Adipocyte (in vitro differentiated cells): ENCODE data around the gene IL18.

Source experiments
- DNase-seq: peaks from one replicate; pipeline ENCODE4 v3.0.0-alpha.2; 2015; ENCODE audit warnings: low read depth
- H3K27me3 ChIP-seq: replicated peaks from 2 replicates; pipeline ENCODE4 v1.7.0; 2013; ENCODE audit warnings: mild to moderate bottlenecking, low read length, moderate library complexity; ENCODE audit not compliant: control insufficient read depth, insufficient read depth
- H3K36me3 ChIP-seq: 2 replicates; pipeline ENCODE4 v1.7.0; 2013; ENCODE audit warnings: low read length, mild to moderate bottlenecking, moderate library complexity; ENCODE audit not compliant: control insufficient read depth, insufficient read depth, severe bottlenecking
- H3K4me1 ChIP-seq: 2 replicates; pipeline ENCODE4 v1.7.0; 2013; ENCODE audit warnings: mild to moderate bottlenecking, low read length, moderate library complexity; ENCODE audit not compliant: control insufficient read depth, insufficient read depth
- H3K4me3 ChIP-seq: 2 replicates; pipeline ENCODE4 v1.7.0; 2013; ENCODE audit warnings: mild to moderate bottlenecking, low read length, moderate library complexity
- H3K9ac ChIP-seq: 2 replicates; pipeline ENCODE4 v1.7.0; 2013; ENCODE audit warnings: mild to moderate bottlenecking, low read length, moderate library complexity
- H3K9me3 ChIP-seq: 2 replicates; pipeline ENCODE4 v1.7.0; 2013; ENCODE audit warnings: mild to moderate bottlenecking, low read length, moderate library complexity; ENCODE audit not compliant: control insufficient read depth

Gene IL18

GRCh38 chr11:112156153-112156955 lies 7.5 kb downstream of the IL18 start:
- Histone ChIP-seq H3K27me3 (no peaks in the 10 kb centered on the region), H3K4me1 (peaks cover 21% of the 10 kb centered on the region), H3K36me3 (no peaks in the 10 kb centered on the region), H3K9ac (no peak overlapping the region), H3K9me3 (no peaks in the 10 kb centered on the region), H3K4me3 (no peak overlapping the region)
- DNase-seq: peak; percentile 6

- Histone ChIP-seq H3K36me3 (no peaks in the 10 kb centered on the region), H3K4me3 (no peak overlapping the region), H3K4me1 (no peaks in the 10 kb centered on the region), H3K9ac (no peak overlapping the region), H3K27me3 (no peaks in the 10 kb centered on the region), H3K9me3 (no peaks in the 10 kb centered on the region)
- DNase-seq: no peak
Measured at GRCh38 chr11:112150517-112150916, 13.4 kb downstream of the IL18 start.

DNA sequence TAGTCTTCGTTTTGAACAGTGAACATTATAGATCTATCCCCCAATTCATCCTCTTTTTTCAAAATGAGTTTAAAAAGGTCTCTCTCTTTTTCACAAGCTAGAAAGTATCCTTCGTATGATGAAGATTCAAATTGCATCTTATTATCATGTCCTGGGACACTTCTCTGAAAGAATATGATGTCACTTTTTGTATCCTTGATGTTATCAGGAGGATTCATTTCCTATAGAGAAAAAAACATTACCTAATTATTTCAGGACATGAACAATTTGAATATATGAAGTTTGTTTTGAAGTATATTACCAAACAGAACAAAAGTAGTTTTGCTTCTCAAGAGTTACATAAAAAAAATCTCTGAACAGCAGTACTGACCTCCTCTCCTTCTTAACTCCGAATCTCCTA lies 20.3 kb downstream of the IL18 start:
- Histone ChIP-seq H3K9me3 (peaks cover 5% of the 10 kb centered on the region), H3K4me3 (no peak overlapping the region), H3K27me3 (no peaks in the 10 kb centered on the region), H3K36me3 (no peaks in the 10 kb centered on the region), H3K9ac (no peak overlapping the region), H3K4me1 (no peaks in the 10 kb centered on the region)
- no peak for DNase-seq

- Histone ChIP-seq H3K4me1 (no peaks in the 10 kb centered on the region), H3K27me3 (no peaks in the 10 kb centered on the region), H3K9ac (no peak overlapping the region), H3K36me3 (no peaks in the 10 kb centered on the region), H3K9me3 (no peaks in the 10 kb centered on the region), H3K4me3 (no peak overlapping the region)
- no peak for DNase-seq
Measured at GRCh38 chr11:112134473-112134872, 29.4 kb downstream of the IL18 start.

DNA sequence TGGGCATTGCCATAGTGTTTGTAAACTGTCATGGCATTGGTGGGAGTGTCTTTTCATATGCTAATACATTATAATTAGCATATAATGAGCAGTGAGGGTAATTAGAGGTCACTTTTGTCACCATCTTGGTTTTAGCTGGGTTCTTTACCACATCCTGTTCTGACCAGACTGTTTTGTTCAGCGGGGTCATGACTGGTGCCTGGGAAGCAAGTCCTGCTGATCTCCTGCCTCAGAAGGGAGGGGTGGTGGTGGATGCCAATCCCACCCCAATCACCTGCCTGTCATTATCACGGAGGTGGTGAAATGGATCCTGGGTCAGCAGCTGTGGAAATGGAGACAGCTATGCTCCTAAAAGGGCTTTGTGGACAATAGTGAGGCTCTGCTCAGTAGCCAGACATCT lies 31.2 kb downstream of the IL18 start:
- Histone ChIP-seq H3K9ac (no peak overlapping the region), H3K36me3 (no peaks in the 10 kb centered on the region), H3K9me3 (no peaks in the 10 kb centered on the region), H3K4me3 (no peak overlapping the region), H3K27me3 (no peaks in the 10 kb centered on the region), H3K4me1 (peaks cover 5% of the 10 kb centered on the region)
- no peak for DNase-seq

GRCh38 chr11:112129656-112130055 lies 34.2 kb downstream of the IL18 start:
- Histone ChIP-seq H3K27me3 (no peaks in the 10 kb centered on the region), H3K4me3 (no peak overlapping the region), H3K36me3 (no peaks in the 10 kb centered on the region), H3K9ac (no peak overlapping the region), H3K4me1 (peaks cover 5% of the 10 kb centered on the region), H3K9me3 (no peaks in the 10 kb centered on the region)
- DNase-seq: no peak

GRCh38 chr11:112128483-112129121 lies 35.3 kb downstream of the IL18 start:
- H3K36me3 ChIP-seq: no peaks in the 10 kb centered on the region
- no peaks in the 10 kb centered on the region for H3K27me3 ChIP-seq
- peak; percentile 64 for DNase-seq
- H3K4me1 ChIP-seq: peaks cover 5% of the 10 kb centered on the region
- H3K9ac ChIP-seq: no peak overlapping the region
- H3K4me3 ChIP-seq: no peak overlapping the region
- no peaks in the 10 kb centered on the region for H3K9me3 ChIP-seq

- Histone ChIP-seq H3K4me3 (no peak overlapping the region), H3K9ac (no peak overlapping the region), H3K9me3 (no peaks in the 10 kb centered on the region), H3K4me1 (peaks cover 5% of the 10 kb centered on the region), H3K27me3 (no peaks in the 10 kb centered on the region), H3K36me3 (no peaks in the 10 kb centered on the region)
- no peak for DNase-seq
Measured at GRCh38 chr11:112127056-112127455, 36.8 kb downstream of the IL18 start.

DNA sequence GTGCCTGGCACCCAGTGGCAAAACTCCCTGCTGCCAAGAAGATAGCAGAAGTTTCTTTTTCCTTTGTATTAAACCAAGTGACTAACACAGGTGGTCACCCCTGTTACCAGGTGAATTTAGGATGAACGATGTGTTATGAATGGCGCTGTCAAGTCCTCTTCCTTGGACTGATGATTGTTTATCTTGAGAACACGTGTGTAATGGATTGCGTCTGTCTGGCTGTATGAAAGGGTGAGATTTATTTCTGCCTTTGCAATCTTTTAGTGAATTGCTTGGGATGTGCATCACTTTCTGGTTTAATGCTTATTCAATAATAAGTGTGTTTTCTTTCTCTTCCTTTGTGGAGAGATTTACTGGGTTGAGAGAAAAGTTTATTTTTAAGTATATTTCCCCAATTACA lies 40.8 kb downstream of the IL18 start:
- Histone ChIP-seq H3K27me3 (no peaks in the 10 kb centered on the region), H3K4me3 (no peak overlapping the region), H3K4me1 (peaks cover 5% of the 10 kb centered on the region), H3K9me3 (no peaks in the 10 kb centered on the region), H3K36me3 (no peaks in the 10 kb centered on the region), H3K9ac (no peak overlapping the region)
- no peak for DNase-seq

- DNase-seq: no peak
- Histone ChIP-seq H3K27me3 (no peaks in the 10 kb centered on the region), H3K9me3 (no peaks in the 10 kb centered on the region), H3K9ac (no peak overlapping the region), H3K36me3 (no peaks in the 10 kb centered on the region), H3K4me3 (no peak overlapping the region), H3K4me1 (peaks cover 5% of the 10 kb centered on the region)
Measured at GRCh38 chr11:112121981-112122615, 41.8 kb downstream of the IL18 start.

GRCh38 chr11:112118176-112118575 lies 45.7 kb downstream of the IL18 start:
- Histone ChIP-seq H3K4me3 (no peak overlapping the region), H3K4me1 (peaks cover 5% of the 10 kb centered on the region), H3K27me3 (no peaks in the 10 kb centered on the region), H3K9ac (no peak overlapping the region), H3K9me3 (no peaks in the 10 kb centered on the region), H3K36me3 (no peaks in the 10 kb centered on the region)
- DNase-seq: no peak
